ENCODE results near the gene RYR2.

RYR2 gene

DNA sequence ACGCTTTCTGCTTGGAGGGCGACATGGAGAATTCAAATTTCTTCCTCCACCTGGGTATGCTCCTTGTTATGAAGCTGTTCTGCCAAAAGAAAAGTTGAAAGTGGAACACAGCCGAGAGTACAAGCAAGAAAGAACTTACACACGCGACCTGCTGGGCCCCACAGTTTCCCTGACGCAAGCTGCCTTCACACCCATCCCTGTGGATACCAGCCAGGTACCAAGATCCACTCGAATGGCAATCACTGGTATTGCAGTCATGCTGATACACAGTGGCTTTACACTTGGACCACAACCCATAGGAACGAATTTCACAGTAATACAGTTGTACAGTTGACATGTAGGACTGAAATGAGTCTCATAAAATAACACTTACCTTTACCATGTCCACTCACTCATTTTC is 461.3 kb downstream of the RYR2 start:
- no peak for TF ChIP-seq CTCF (IDR thresholded peaks at IDR 0.05)

DNA sequence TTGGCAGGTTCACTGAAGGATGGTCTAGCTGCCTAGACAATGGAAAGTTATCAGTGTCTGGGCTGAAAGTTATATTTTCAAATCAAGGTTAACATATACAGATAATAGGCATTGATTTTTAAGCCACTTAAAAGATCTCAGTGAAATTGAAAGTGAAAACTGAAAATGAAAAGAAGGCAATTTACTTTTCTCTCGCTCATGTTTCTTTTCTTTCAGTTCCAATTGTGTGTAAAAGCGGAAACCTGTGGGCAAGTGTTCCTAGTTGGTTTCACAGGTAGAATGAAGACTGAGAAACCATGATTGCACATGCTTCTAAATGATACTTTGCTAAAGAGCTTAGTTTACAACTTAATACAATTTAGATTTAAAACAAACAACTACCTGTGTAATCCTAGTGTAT is 465.0 kb downstream of the RYR2 start:
- TF ChIP-seq CTCF (IDR thresholded peaks at IDR 0.05) = no peak

GRCh38 chr1:237509748-237510147 is 467.8 kb downstream of the RYR2 start:
- TF ChIP-seq CTCF (IDR thresholded peaks at IDR 0.05) = no peak

GRCh38 chr1:237525102-237525501 is 483.1 kb downstream of the RYR2 start:
- TF ChIP-seq CTCF (IDR thresholded peaks at IDR 0.05) = no peak

GRCh38 chr1:237527761-237528160 is 485.8 kb downstream of the RYR2 start:
- TF ChIP-seq CTCF (IDR thresholded peaks at IDR 0.05) = no peak

GRCh38 chr1:237528545-237528944 is 486.6 kb downstream of the RYR2 start:
- TF ChIP-seq CTCF (IDR thresholded peaks at IDR 0.05) = no peak

- TF ChIP-seq CTCF (IDR thresholded peaks at IDR 0.05) = no peak
Measured at GRCh38 chr1:237539055-237539454, 497.1 kb downstream of the RYR2 start.
